Airway epithelial cell (primary cell): ENCODE measurements around the gene TMEM37. TPM values are rescaled to one million over a fixed set of nuclear protein-coding genes. Genes with fewer than 3 reads are reported as not detected.

ENCODE experiments used
- total RNA-seq: library from RNA; depleted of rRNA; stranded (reverse); fragments of >200 nt; gene quantifications from 2 replicates; pipeline ENCODE4 v1.2.3, GENCODE V29; 2015

TMEM37 gene
- not detected in 2 replicates for total RNA-seq

GRCh38 chr2:119431155-119431975, at the start of gene TMEM37:
TSS of gene TMEM37 (plus strand) at chr2:119431854. CDS start at chr2:119431904, 50 bp downstream.

Other genes with a start within 250 kb of the TMEM37 start
- 17.2 and 23.4 TPM in 2 replicates for gene STEAP3, start 208.0 kb upstream of the TMEM37 start, total RNA-seq
- 5.4 and 8.6 TPM in 2 replicates for gene C2orf76, start 65.0 kb upstream of the TMEM37 start, total RNA-seq
- gene DBI, start 64.9 kb upstream of the TMEM37 start, total RNA-seq = 209 and 246 TPM in 2 replicates
- gene SCTR, start 92.6 kb downstream of the TMEM37 start, total RNA-seq = not detected in 2 replicates
- gene CFAP221, start 112.6 kb downstream of the TMEM37 start, total RNA-seq = not detected in 2 replicates
- gene TMEM177, start 247.3 kb downstream of the TMEM37 start, total RNA-seq = 9.7 and 19.3 TPM in 2 replicates